Esophagus muscularis mucosa (tissue), 4 donors: ENCODE measurements around the gene CUL4A.

ENCODE experiments used
- CTCF ChIP-seq, 3 experiments: fragments of 200-600 bp in 2 of 3; fragments of 450-650 bp in 1 of 3; sonication (generic) in 2 of 3; IDR thresholded peaks; one replicate each; pipeline ENCODE4 v1.5.1; 2017 to 2019; ENCODE audit warnings: antibody characterized with exemption in 3 of 3, mild to moderate bottlenecking in 2 of 3, moderate library complexity in 1 of 3
- EP300 ChIP-seq: sonication (generic); formaldehyde crosslinking; IDR thresholded peaks from one replicate; pipeline ENCODE4 v1.6.1; 2017; ENCODE audit warnings: antibody characterized with exemption
- POLR2AphosphoS5 ChIP-seq, 2 donors: sonication (generic); formaldehyde crosslinking; IDR thresholded peaks; one replicate each; pipeline ENCODE4 v1.6.1; 2017; ENCODE audit warnings: antibody characterized with exemption in 2 of 2

GRCh38 chr13:113299951-113300350 lies 90.5 kb downstream of the CUL4A start:
- TF ChIP-seq CTCF (IDR thresholded peaks at IDR 0.05) = no peak
- TF ChIP-seq POLR2AphosphoS5 (IDR thresholded peaks at IDR 0.05) = no peak
- no peak for TF ChIP-seq EP300
